HTERT RPE-1 (cell line): ENCODE data around the gene HHIPL2.
"Not testable (repeated sequence)": the region's sequence is repeated elsewhere in the genome, so short reads cannot be mapped to it uniquely, and the experiment has no call there.

ENCODE experiments used
- in situ Hi-C: fragments of 300-500 bp; cut with MboI; formaldehyde crosslinking; loops from 4 replicates; pipeline ENCODE4 v1.14.3; 2020; ENCODE audit warnings: low sequenced_read_pairs

Gene HHIPL2

GRCh38 chr1:222540598-222540995 lies 7.3 kb downstream of the HHIPL2 start:
- in situ Hi-C loops: no loop called here

GRCh38 chr1:222539951-222540597 lies 7.8 kb downstream of the HHIPL2 start:
- in situ Hi-C loops: no loop called here

- in situ Hi-C loops: no loop called here
Observed at GRCh38 chr1:222535455-222535854, 12.4 kb downstream of the HHIPL2 start.

GRCh38 chr1:222530852-222531251 lies 17.1 kb downstream of the HHIPL2 start:
- in situ Hi-C loops: no loop called here

- in situ Hi-C loops: no loop called here
Observed at GRCh38 chr1:222529916-222530315, 18.0 kb downstream of the HHIPL2 start.

GRCh38 chr1:222529181-222529580 lies 18.7 kb downstream of the HHIPL2 start:
- in situ Hi-C loops: no loop called here

- in situ Hi-C loops: no loop called here
Observed at GRCh38 chr1:222525951-222526350, 22.0 kb downstream of the HHIPL2 start.

GRCh38 chr1:222523852-222524251 lies 24.1 kb downstream of the HHIPL2 start:
- in situ Hi-C loops: no loop called here

GRCh38 chr1:222522105-222522915 lies 25.6 kb downstream of the HHIPL2 start:
- in situ Hi-C loops: no loop called here

- in situ Hi-C loops: no loop called here
Observed at GRCh38 chr1:222521299-222522104, 26.4 kb downstream of the HHIPL2 start.

GRCh38 chr1:222489496-222489895 lies 58.4 kb downstream of the HHIPL2 start:
- in situ Hi-C loops: not testable (repeated sequence)

- in situ Hi-C loops: not testable (repeated sequence)
Observed at GRCh38 chr1:222487774-222488173, 60.1 kb downstream of the HHIPL2 start.

GRCh38 chr1:222484005-222484404 lies 63.9 kb downstream of the HHIPL2 start:
- in situ Hi-C loops: not testable (repeated sequence)

GRCh38 chr1:222479567-222479966 lies 68.3 kb downstream of the HHIPL2 start:
- in situ Hi-C loops: not testable (repeated sequence)

GRCh38 chr1:222476436-222476835 lies 71.5 kb downstream of the HHIPL2 start:
- in situ Hi-C loops: not testable (repeated sequence)

GRCh38 chr1:222473717-222474116 lies 74.2 kb downstream of the HHIPL2 start:
- in situ Hi-C loops: not testable (repeated sequence)

- in situ Hi-C loops: not testable (repeated sequence)
Observed at GRCh38 chr1:222472776-222473540, 74.9 kb downstream of the HHIPL2 start.
